HL-60/S4 (cell line): ENCODE results near the gene HSF4.
"Not testable (repeated sequence)": the region's sequence is repeated elsewhere in the genome, so short reads cannot be mapped to it uniquely, and the experiment has no call there.

Source experiments
- in situ Hi-C: fragments of 300-500 bp; cut with MboI; formaldehyde crosslinking; loops from 2 replicates; pipeline ENCODE4 v1.14.3; 2022; ENCODE audit warnings: low sequenced_read_pairs

Gene HSF4, protein sequence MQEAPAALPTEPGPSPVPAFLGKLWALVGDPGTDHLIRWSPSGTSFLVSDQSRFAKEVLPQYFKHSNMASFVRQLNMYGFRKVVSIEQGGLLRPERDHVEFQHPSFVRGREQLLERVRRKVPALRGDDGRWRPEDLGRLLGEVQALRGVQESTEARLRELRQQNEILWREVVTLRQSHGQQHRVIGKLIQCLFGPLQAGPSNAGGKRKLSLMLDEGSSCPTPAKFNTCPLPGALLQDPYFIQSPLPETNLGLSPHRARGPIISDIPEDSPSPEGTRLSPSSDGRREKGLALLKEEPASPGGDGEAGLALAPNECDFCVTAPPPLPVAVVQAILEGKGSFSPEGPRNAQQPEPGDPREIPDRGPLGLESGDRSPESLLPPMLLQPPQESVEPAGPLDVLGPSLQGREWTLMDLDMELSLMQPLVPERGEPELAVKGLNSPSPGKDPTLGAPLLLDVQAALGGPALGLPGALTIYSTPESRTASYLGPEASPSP

DNA sequence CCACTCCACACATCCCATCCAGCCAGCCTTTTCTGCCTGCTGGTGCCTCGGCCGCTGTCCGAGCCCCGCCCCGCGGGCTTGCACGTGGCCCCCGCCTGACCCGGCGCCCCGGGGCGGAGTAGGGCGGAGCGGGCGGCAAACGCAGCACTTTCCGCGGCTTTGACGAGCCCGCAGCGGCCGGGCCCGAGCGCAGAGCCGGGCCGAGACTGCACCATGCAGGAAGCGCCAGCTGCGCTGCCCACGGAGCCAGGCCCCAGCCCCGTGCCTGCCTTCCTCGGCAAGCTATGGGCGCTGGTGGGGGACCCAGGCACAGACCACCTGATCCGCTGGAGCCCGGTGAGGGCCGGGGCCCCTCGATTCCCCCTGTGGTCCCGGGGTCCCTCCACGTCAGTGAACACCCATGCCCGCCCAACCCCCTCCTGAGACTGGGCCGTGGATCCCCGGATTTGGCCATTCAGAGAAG, at the start of gene HSF4:
HSF4 (plus strand) TSS at position 147 of the 463 bp plus-strand sequence; CDS start at position 214, 67 bp downstream.
- in situ Hi-C loops, result no loop called here

DNA sequence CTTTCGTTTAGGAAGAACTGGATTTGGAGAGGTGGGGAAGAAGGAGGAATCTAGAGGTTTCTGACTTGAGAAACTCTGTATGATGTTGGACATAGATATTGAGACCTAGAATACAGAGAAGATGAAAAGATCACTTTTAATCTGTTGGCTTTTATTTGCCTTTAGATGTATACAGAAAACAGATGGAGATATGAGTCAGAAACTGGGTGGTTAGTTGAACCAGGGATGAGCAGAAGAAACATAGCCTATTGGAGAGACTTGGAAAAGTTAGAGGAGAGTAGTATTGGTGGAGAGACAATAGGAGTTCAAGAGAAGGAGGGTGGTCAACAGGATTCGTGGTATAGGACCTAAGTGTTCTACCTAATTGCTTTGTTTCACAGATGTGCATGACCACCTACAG, 49.8 kb upstream of the HSF4 start:
- in situ Hi-C loops, result no loop called here

DNA sequence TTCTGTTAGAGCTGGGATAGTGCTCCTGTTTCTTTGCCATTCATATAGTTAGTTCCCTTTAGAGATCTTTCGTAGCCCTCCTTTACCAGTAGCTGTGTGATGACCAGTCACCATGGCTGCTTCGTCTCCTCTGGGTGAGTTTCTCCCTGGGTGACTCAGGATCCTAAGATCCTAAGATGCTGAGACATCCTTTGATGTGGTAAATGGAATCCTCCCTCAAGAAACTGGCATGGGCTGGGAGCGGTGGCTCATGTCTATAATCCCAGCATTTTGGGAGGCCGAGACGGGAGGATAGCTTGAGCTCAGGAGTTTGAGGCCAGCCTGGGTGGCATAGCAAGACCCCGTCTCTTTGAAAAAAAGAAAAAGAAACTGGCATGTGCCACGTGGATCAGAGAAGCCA, 48.9 kb upstream of the HSF4 start:
- in situ Hi-C loops, result no loop called here

DNA sequence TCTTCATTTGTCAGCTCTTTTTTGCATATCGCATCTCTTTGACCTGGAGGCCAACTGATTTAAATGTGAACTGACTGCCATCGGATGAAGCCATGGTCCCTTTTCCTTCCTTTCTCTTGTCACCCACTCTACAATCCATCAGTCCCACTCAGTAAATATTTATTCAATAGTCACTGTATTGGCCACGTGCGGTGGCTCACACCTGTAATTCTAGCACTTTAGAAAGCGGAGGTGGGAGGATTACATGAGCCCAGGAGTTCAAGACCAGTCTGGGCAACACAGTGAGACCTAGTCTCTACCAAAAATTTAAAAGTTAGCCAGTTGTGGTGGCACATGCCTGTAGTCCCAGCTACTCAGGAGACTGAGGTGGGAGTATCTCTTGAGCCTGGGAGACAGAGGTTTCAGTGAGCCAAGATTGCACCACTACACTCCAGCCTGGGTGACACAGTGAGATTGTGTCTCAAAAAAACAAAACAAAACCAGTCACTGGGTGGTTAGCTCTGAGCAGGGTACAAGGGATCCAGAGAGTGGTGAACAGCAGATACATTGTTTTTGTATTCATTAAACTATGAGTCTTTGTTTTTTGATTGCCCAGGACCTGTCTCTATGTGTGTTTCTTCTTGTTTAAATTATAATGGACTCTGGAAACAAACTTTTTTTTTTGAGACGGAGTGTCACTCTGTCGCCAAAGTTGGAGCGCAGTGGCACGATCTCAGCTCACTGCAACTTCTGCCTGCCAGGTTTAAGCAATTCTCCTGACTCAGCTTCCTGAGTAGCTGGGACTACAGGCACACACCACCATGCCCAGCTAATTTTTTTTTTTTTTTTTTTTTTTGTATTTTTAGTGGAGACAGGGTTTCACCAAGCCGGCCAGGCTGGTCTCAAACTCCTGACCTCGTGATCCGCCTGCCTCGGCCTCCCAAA, 47.9 kb upstream of the HSF4 start:
- in situ Hi-C loops, result no loop called here

DNA sequence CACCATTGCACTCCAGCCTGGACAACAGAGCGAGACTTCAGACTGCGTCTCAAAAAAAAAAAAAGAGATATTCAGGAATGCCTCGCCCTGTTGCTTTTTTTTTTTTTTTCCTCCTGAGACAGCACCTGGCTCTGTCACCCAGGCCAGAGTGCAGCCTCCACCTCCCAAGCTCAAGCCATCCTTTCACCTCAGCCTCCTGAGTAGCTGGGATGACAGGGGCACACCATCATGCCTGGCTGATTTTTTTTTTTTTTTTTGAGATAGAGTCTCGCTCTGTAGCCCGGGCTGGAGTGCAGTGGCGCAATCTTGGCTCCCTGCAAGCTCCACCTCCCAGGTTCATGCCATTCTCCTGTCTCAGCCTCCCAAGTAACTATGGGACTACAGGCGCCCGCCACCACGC, 46.8 kb upstream of the HSF4 start:
- in situ Hi-C loops, result no loop called here

DNA sequence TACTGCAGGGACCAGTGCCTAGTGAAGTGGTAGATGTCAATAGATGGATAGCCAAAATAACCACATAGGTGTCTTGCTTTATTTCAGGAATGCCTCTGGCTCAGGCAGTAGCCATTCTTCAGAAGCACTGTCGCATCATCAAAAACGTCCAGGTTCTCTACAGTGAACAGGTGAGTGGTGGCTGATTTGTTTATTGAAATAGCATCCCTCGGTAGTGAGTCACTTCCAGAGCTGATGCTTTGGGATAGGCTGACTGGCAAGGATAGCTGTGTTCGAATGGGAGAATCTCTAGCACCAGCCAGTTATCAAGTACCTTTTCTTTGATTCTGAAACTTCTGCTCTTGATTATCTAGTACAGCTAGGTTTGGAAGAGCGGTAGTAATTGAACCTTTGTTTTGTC, 44.5 kb upstream of the HSF4 start:
- in situ Hi-C loops, result no loop called here

DNA sequence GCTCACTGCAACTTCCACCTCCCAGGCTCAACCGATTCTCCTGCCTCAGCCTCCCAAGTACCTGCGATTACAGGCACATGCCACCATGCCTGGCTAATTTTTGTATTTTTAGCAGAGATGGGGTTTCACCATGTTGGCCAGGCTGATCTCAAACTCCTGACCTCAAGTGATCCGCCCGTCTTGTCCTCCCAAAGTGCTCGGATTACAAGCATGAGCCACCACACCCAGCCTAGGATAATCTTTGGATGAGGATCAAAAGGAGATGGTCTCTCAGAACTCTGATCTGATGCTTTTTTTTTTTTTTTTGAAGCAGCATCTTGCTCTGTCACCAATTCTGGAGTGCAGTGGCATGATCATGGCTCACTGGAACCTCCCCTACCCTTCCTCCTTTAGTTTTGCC, 41.7 kb upstream of the HSF4 start:
- in situ Hi-C loops, result not testable (repeated sequence)

DNA sequence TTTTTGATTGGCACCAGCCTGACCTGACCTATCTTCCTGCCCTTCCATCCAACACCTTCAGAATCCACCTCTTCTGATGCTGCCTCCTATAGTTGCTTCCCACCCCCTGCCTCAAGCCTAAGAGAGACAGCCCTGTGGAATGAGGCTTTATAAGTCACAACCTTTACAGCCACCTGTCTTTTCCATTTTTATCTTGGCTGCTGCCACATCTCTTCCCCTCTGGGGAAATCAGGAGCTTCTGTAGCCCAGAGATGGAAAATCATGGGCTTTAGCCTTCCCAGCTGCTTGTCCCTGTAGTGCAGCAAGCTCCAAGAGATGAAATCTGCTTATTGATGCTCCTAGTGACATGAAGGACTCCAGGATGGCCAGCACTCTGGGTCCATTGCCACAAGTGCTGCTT, 36.1 kb upstream of the HSF4 start:
- in situ Hi-C loops, result no loop called here

DNA sequence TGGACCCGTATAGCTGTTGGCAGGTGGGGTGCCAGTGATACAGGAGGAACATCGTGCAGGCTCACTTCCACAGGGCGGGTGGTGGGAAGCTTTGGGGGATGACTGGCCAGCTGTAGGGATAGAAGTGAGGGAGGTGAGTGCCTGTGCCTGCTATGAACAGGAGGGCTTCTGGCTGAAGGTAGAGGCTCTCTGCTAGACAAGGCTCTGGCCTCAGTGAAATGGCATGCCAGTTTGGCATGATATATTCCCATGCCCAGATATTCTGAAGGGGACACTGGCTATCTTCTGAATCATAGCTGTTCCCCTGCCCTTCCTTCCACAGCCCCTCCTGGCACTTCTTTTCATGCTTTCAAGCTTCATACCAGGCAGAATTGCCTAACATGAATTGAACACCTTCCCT, 35.7 kb upstream of the HSF4 start:
- in situ Hi-C loops, result no loop called here

DNA sequence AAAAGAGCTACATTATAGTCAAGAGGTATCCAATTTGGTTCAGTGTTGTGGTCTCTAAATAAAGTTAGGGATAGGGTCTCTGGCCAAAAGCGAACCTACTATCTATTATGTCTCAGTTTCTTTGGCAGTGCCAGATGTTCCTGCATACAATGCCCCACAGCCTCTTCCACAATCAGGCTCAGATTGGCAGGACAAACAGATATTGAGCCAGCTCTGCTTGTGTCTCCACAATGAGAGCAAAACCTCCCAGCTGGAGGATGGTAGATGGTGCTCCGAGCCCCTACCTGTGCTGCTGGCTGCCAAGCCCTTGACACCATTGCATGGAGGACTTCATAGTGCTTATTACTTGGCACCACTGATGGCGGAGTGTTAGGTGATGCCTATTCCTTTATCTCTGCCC, 35.1 kb upstream of the HSF4 start:
- in situ Hi-C loops, result no loop called here

DNA sequence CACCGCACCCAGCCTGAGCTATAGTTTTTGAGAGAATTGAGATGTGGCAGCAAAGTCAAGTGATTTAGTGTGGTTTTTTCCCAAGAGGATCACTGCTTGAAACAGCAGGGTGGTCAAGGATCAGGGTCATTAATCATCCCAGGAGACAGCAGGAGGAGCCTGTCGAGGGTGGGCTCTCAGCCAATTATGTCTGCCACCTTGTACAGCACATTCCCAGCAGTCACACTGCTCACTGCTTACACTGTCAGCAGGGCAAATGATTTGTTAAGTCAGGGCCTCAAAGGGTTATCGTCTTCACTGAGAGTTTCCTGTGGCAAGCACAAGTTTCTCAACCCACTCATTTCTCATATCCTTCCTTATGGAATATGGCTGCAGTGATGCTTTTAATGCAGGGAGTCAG, 26.9 kb upstream of the HSF4 start:
- in situ Hi-C loops, result no loop called here

DNA sequence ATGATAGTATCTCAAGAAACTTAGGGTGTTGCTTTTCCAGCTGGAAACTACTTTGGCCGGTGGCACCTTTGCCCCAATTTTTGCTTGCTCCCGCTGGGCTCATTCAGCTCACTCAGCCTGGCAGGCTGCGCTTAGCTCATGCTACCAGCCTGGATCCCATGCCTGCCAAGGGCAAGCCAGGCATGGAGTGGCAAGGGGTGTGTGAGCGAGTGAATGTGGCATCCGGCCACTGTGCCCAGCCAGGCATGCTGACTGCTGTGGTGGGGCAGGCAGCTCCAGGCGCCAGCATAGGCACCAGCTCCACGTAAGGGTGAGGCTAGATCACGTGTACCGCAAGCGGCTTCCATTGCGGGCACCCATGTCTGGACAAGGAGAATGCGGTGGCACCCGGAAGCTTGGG, 23.2 kb upstream of the HSF4 start:
- in situ Hi-C loops, result no loop called here

DNA sequence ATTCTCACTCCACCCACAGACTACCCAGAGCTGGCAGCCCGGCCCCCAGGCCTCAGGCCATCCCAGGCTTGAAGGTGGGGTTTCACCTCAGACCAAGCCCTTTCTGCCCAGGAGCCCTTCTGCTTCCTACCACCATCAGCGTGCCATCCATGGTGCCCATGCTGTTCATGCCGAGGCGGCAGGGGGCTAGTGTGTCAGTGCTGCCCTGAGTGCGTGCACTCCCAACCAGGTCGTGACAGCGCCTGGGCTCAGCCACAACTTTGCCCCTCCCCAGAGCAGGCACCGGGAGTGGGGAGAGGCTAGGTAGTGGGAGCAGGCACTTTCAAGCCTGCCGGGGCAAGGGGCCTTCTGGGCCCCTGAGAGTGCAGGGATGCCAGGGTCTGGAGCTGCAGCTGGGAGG, 22.2 kb upstream of the HSF4 start:
- in situ Hi-C loops, result no loop called here

DNA sequence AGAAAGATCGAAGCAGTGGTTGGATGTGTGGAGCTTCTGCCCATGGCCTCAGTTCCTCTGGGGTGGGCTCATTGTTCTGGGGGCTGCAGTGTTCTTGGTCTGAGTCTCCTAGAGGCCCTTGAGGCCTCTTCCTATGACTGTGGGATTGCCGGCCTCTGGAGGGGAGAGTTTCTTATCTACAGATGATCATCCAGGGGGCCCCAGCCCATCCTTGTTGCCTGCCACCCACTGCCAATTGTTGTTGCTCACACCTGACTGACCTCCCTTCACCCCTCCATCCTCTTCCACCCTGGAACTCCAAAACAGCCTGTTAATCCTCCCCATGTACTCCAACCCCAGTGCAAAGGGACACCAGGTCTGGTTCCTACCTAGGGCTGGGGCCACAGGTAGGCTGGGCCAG, 19.6 kb upstream of the HSF4 start:
- in situ Hi-C loops, result no loop called here

DNA sequence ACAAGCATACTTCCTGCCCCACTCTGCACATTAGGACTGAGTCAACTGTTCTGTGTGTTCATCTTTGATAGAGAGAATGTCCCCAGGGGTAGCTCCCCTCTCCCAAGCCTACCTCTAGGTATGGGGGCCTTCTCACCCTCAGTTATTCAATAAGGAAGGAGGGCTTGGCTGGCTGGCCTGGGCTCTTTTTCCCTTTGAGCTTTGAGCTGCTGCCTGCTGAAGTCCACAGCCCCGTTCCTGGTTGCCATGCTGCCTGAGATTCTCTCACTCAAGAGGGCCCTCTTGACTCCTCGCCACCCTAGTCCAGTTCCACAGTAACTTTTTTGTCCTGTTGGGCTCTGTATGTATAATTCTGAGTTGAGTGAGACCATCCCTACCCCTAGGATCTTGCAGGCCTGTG, 18.8 kb upstream of the HSF4 start:
- in situ Hi-C loops, result no loop called here

DNA sequence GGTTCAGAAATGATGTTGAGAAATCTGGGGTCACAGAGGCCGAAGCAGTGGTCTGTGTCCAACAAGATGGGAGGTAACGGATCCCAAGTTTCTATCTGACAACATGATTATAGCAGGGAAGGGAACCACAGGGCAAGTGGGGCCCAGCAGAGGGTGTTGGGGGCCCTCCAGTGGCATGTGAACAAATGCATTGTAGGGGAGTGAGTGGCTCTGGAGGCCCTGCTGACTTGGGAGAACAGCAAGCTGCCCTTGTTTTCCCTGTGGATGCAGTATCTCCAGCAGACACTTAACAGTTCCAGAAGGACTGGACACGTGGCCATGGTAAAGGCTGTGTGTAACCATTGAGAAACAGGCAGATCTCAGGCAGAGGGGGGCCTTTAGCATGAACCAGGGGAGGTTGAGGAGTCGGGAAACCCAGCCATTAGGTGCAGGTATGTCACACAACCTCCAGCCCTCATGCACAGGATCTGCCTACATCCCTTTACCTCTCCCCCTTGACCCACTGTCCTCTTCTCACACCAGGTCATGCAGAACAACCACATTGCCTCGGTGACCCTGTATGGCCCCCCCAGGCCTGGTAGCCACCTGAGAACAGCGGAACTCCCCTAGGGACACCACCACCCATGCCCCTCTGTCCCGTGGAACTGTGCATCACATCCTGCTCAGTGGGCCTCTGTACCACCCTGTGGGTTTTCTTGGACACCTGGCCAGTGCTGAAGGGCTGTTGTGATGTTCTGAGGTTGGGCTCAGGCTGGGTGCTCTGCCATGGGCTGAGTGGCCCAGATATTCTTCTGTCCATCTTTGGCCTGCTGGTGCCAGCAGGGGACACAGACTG, 17.8 kb upstream of the HSF4 start:
- in situ Hi-C loops, result no loop called here

DNA sequence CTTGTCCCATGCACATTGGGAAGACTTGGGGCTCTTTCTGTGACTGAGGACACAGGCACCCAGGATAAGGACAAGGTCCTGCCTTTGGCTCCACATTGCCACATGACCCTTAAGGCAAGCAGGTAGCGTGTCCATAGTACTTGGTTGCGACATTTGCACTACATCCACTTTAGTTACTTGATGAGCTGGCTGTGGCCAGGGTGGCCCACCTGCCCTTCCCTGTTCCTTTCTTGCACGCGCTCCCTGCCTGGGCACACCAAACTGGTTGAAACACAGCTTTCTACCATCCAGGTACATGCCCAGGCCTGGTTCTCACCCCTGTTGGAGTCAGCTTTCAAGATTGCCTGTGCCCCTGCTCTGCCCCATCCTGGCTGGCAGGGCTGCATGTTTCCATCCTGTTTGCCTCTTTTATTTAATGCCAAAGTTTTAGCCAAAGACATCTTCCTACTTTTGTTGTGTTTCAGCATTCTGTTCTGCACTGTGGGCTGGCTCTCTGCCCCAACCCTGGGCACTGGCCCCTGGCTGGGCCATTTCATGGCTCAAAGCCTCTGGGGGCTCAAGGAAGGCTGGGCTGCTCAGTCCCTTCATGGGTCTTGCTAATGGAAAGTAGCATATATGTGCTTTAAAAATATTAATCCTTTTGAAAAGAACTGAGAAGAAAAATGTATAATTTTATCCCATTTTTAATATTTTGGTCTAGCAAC, 17.0 kb upstream of the HSF4 start:
- in situ Hi-C loops, result no loop called here

DNA sequence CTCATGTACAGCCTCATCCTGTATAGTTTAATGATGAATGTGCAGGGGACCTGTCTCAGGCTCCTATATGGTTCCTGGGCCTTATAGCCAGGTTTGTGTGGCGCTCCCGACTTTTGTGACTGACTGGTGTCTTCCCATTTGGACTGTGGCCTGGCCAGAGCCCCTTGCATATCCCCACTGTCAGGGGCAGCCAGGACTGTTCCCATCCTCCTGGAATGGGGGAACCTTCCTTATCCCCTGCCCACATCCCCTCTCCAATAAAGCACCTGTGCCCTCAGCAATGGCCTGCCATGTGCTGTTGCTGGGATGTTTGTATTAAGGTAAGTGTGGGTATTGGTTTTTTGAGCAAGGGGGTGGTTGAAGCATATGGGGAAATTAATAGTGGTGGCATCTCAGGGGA, 16.3 kb upstream of the HSF4 start:
- in situ Hi-C loops, result no loop called here

DNA sequence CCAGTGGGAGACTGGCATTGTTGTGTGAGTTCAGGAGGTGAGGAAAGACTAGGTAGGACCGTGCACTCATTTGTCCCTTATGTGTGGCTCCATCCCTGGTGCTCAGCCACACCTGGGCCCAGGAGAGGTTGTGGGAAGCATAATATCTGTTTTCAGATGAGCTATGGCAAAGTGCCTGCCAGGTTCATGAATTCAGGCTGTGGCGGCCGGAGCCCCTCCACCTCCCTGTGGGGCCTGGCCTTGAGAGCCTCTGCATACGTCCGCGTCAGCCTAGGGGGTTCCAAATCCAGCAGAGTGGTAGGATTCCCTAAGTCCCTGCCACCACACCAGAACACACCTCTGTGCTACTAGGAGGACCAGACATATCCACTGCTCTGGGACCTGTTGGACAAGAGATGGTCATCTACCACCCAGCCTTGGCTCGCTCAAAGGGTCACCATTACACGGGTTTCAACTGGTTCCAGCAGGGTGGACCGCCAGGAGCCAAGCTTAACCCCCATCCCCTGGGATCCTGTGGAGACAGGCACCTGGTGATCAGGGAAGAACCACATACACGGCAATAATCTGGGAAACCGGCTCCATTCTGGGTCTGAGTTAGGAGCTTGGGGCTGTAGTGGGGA, 15.8 kb upstream of the HSF4 start:
- in situ Hi-C loops, result no loop called here
